Measurements from ENCODE around the gene VSIR.

The VSIR gene

DNA sequence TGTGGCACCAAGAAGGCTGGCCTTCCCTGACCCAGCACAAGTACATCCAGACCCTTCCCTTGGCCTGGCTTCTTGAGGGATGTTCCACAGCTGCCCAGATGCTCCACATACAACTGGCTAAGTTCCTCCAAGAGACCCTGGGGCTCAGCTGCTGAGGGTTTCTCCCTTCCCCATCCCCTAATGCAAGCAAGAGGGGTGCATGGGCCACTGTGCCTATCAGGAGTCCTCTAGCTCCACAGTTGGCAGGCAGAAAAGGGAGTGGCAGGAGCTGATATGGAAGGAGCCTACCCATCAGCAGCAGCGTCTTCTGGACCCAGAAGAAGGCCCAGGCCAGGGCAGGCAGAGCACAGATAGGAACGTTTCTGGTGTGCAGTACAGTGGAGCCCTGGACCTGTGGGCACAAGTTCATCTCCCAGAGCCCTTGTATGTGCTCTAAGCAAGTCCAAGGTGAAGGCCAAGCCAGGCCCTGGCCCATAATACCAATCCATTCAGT, 26.2 kb downstream of the VSIR start:
- no peak for DNase-seq (ENCODE audit: low read depth in 3 of 3)

GRCh38 chr10:71746344-71747037, 26.8 kb downstream of the VSIR start:
- DNase-seq (ENCODE audit: low read depth in 3 of 3), result no peak

DNA sequence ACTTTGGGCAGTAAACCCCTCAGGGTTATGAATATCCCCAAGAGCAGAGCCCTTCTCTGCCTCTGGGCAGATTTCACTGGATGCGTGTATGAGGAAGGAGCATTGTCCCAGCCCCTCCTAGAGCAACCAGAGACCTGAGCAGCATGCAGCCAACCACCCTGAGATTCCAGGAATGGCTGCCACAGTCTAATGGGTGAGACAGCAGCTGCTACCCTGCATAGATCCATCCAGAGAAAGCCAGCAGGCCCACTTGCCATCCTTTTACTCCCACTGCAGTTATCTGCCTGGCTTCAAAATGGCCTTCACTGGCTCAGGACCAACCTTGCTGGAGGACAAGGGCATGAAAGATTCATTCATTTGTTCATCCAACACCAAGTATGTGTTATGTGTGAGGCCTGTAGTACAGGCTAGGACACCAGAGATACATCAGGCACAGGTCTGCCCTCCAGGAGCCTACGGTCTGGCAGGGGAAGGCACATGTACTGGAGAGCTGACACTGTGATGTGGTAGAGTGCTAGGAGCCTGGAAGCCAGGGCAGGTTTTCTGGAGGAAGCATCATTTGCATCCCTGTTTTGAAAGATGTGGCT, 27.6 kb downstream of the VSIR start:
- DNase-seq (ENCODE audit: low read depth in 3 of 3), result no peak

GRCh38 chr10:71744897-71745663, 28.2 kb downstream of the VSIR start:
- DNase-seq (ENCODE audit: low read depth in 3 of 3), result no peak

DNA sequence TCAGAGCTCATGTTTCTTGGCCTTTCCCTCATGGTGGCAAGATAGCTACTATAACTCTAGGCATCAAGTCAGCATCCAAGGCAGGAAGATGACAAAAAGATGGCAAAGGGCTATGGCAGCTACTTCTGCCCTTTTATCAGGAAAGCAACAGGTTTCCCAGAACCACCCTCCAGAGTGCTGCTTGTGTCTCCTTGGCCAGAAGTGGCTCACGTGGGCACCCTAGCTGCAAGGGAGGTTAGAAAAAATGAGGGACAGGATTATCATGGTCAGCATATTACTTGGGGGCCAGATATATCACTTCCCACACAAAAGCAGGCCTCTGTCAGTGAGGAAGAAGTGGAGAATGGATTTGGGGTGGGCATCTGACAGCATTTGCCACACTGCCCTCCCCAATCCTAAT, 29.5 kb downstream of the VSIR start:
- no peak for DNase-seq (ENCODE audit: low read depth in 3 of 3)

- no peak for DNase-seq (ENCODE audit: low read depth in 3 of 3)
These were observed 30.1 kb downstream of the VSIR start for GRCh38 chr10:71743089-71743838.

DNA sequence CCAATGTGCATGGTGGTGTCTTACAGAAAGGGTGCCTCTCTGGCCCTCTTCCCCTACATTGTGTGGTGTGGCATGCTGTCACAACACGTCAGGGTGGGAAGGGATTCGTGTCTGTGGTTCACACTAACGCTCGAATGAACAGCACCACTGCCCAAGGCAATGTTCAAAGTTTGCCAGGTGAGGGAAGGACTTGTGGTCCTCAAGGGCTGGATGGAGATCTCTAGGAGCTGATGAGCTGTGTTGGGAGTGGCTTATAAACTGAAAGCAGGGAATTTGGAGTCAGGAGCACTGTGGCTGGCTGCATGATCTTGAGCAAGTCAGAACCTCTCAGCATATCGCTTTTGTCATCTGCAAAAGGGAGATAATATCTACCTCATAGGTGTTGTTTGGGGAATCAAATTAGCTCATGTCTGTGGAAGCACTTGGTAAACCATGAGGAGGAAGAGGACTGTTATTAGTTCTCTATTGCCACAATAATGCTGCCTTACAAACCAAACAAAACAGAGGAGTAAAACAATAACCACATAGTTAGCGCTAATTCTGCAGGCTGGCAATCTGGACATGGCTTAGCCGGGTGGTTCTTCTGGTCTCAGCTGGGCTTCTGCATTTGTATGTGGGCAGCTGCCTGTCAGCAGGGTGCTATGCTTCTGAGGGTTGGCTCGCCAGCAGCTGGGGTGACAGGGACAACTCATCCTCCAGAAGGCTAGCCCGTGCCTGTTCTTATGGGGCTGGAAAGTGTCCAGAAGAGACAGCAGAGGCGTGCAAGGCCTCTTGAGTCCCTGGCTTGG, 30.8 kb downstream of the VSIR start:
- no peak for DNase-seq (ENCODE audit: low read depth in 3 of 3)

DNA sequence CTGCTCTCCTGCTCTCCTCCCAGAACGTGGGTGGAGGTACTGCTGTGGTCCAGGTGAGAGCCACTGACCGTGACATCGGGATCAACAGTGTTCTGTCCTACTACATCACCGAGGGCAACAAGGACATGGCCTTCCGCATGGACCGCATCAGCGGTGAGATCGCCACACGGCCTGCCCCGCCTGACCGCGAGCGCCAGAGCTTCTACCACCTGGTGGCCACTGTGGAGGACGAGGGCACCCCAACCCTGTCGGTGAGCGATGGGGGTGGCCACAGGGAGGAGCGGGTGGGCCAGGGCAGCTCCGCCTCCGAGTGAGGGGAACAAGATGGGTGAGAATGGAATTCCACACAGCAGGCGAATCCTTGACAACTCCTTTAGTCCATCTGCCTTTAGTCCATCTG, 31.6 kb downstream of the VSIR start:
- DNase-seq (ENCODE audit: low read depth in 3 of 3), result no peak

GRCh38 chr10:71741029-71741428, 32.3 kb downstream of the VSIR start:
- DNase-seq (ENCODE audit: low read depth in 3 of 3), result no peak

GRCh38 chr10:71740069-71740653, 33.2 kb downstream of the VSIR start:
- DNase-seq (ENCODE audit: low read depth in 3 of 3), result no peak

GRCh38 chr10:71739358-71739900, 33.9 kb downstream of the VSIR start:
- no peak for DNase-seq (ENCODE audit: low read depth in 3 of 3)

DNA sequence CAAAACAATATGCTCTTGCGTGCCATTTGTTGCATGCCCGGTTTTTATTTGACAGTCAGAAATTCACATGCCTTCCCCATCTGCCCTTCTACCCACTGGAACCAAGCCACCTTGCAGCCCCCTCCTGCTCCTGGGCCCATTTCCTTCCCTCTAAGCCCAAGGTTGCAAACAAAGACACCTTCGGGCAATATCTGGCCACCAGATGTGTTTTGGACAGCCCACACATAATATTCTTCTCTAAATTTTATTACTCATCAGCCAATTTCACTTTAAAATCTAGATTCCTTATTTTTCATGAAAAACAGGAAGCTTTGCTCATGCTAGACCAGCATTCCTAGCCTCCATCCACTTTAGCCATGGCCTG, 35.5 kb downstream of the VSIR start:
- no peak for DNase-seq (ENCODE audit: low read depth in 3 of 3)

DNA sequence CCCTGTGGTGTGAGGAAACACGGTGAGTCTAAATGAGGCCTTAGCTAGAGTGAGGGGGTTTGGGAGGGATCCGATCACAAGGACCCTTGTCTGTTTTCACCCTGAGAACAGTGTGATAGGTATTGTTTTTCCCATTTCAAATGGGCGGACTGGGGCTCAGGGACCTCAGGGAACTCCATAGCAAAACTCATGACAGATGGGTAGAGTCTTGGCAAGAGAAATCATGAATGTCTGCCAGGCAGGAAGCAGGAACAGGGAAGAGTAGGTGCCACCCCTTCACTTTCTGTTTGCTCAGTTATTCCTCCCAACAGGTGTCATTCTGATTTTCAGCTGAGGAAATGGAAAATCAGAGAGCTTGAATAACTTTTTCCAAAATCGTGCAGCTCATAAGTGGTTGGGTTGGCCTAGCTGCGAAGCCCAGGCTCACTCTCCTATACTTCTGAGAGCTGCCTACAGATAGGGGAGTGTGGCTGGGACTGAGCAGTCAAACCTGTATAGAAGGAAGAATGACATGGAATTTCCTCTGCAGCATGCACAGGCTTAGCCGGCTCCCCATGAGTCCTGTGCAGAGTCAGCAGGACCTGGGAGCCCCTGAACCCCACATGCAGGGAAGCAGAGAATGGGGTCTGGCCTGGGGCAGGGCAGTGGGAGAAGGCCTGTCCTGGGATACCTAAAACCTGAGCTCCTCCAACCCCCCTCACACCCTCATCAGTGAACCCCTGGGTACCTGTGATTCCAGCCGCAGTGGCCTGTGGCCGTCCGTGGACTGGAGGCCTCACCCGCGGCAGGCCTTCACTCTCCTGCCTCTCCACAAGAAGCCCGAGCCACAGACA, 36.1 kb downstream of the VSIR start:
- DNase-seq (ENCODE audit: low read depth in 3 of 3), result no peak

DNA sequence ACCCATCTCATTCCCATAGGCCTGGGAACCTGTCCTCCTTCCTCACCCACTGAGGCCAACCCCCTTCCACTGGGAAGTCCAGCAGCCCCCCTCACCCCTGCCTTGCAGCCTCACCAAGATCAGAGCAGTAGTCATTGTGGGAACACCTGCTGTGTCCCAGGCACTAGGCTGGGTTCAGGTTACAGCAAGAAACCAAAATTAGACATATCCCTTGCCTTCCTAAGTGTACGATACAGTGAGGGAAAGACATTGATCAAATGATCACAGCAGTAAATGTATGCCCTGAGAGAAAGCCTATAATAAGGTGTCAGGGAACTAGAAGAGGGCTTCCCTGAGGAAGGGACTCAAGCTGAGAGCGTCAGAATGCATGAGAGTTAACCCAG, 36.8 kb downstream of the VSIR start:
- DNase-seq (ENCODE audit: low read depth in 3 of 3), result no peak

- no peak for DNase-seq (ENCODE audit: low read depth in 3 of 3)
These were observed 37.4 kb downstream of the VSIR start for GRCh38 chr10:71735709-71736569.

- DNase-seq (ENCODE audit: low read depth in 3 of 3), result no peak
These were observed 38.5 kb downstream of the VSIR start for GRCh38 chr10:71734797-71735196.

GRCh38 chr10:71731791-71732190, 41.5 kb downstream of the VSIR start:
- DNase-seq (ENCODE audit: low read depth in 3 of 3), result no peak

DNA sequence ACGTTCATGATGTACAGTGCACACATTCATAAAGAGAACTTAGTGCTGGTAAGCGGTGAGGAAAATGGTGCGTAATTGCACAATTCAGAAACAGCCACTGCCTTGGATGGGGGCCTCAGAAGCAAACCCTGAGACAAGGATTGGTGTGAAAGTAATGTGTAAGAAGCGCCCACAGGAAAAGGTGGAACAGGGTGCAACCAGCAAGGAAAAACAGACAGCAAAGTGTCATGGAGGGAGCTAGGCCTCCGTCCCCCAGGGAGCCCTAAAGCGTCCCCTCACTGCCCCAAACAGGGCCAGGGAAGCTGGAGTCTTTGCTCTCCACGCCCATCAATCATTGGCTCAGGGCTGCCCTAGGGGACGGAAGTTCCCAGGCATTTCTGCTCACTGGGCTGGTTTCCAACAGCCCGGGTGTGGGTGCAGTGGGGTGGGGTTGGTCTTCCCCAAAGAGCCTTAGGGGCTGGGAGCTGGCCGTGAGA, 44.1 kb downstream of the VSIR start:
- DNase-seq (ENCODE audit: low read depth in 3 of 3), result no peak

All from stimulated activated CD4-positive, alpha-beta T cell treated with anti-CD3 and anti-CD28 coated beads, TNF-alpha, amount 100 ng/mL, for 48 hours (primary cell).